BLaER1 treated with 17β-estradiol and CSF1 and Interleukin-3, amounts not matched to agents 10 nM and 100 nM (cell line): ENCODE data around the gene DAZAP1.

Experiments
- H3K27ac ChIP-seq, 11 experiments: shearing (Covaris generic); formaldehyde crosslinking; 2 replicates each; pipeline ENCODE4 v1.8.1; 2022
- H3K27me3 ChIP-seq, 11 experiments: shearing (Covaris generic); formaldehyde crosslinking; 2 replicates each; pipeline ENCODE4 v1.8.1; 2022
- H3K36me3 ChIP-seq, 11 experiments: shearing (Covaris generic); formaldehyde crosslinking; 2 replicates each; pipeline ENCODE4 v1.8.1; 2022
- H3K4me1 ChIP-seq, 10 experiments: shearing (Covaris generic); formaldehyde crosslinking; 2 replicates each; pipeline ENCODE4 v1.8.1; 2022
- H3K4me2 ChIP-seq, 11 experiments: shearing (Covaris generic); formaldehyde crosslinking; 2 replicates each; pipeline ENCODE4 v1.8.1; 2022
- H3K4me3 ChIP-seq, 10 experiments: shearing (Covaris generic); formaldehyde crosslinking; 2 replicates each; pipeline ENCODE4 v1.8.1; 2022
- H3K9ac ChIP-seq, 11 experiments: shearing (Covaris generic); formaldehyde crosslinking; 2 replicates each; pipeline ENCODE4 v1.8.1; 2022
- H3K9me3 ChIP-seq, 11 experiments: shearing (Covaris generic); formaldehyde crosslinking; replicated peaks in 1 of 11; 2 replicates each; pipeline ENCODE4 v1.8.1; 2022
- H4K20me1 ChIP-seq, 11 experiments: shearing (Covaris generic); formaldehyde crosslinking; 2 replicates each; pipeline ENCODE4 v1.8.1; 2022
- Cebpa-rat ChIP-seq, 11 experiments: shearing (Covaris generic); IDR thresholded peaks; 2 replicates each; pipeline ENCODE4 v1.8.1; 2022

Gene DAZAP1

GRCh38 chr19:1478934-1479707, 71.7 kb downstream of the DAZAP1 start, which contains the start of gene C19orf25:
Gene C19orf25, minus strand, starts transcription at chr19:1479215. Its CDS starts 312 bp downstream, at chr19:1478903.
- Histone ChIP-seq H3K4me2 (peak within 1 kb of the TSS; percentile 91 to 96 (median 95)), H3K27me3 (peaks cover 0 to 6% (median 0%) of the 10 kb centered on the region in 11 experiments; a peak in 7 of 22 replicates), H3K9ac (peak within 1 kb of the TSS; percentile 70 to 89 (median 86)), H3K4me1 (peaks cover 30 to 44% (median 37%) of the 10 kb centered on the region in 10 experiments), H3K9me3 (no peaks in the 10 kb centered on the region), H3K36me3 (peaks cover 20 to 36% (median 34%) of the 10 kb centered on the region in 11 experiments; a peak in 21 of 22 replicates), H3K27ac (peak within 1 kb of the TSS; percentile 52 to 86 (median 78)), H3K4me3 (peak within 1 kb of the TSS; percentile 75 to 89 (median 86)), H4K20me1 (peaks cover 38 to 46% (median 44%) of the 10 kb centered on the region in 11 experiments)
- no peak for TF ChIP-seq Cebpa-rat (IDR thresholded peaks at IDR 0.05)

DNA sequence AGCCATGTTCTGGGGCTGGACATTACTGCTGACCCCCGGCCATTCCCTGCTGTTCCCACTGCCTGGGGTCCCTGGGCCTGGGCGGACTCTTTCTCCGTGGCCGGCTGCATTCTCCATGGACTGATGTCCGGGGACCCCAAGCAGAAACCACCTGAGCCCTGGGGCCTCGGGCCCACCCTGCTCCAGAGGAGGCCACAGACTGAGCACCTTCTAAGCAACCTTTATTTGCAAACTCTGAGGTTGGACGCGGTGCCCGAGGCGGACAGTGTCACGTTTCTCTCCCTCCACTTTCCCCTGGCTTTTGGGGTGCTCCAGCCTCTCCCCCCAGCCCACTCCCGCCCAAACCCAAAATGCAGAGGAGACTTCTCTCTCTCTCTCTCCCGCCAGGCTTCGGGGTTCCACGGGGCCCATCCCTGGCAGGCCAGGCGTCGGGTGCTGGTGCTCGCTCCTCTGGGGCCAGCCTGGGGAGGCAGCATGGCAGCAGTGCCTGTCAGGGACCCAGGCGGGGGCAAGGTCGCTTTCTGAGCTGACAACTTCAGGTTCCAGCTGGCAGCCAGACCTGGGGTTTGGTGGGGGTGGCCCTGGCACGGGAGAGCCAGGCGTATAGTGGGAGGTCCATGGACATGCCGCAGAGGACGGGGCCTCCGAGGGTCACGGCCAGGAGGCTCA, 74.0 kb downstream of the DAZAP1 start:
- Histone ChIP-seq H3K27me3 (no peaks in the 10 kb centered on the region), H4K20me1 (peaks cover 15 to 24% (median 22%) of the 10 kb centered on the region in 11 experiments), H3K9me3 (no peaks in the 10 kb centered on the region), H3K4me3 (no peak overlapping the region), H3K4me1 (peaks cover 30 to 44% (median 37%) of the 10 kb centered on the region in 10 experiments), H3K9ac (0 out of 22 replicates have a peak overlapping the region, but pooled peaks of 1 of the 11 experiments have one; percentile 20), H3K4me2 (peak overlapping the region; percentile 6 to 96 (median 91); a peak in 14 of 22 replicates), H3K36me3 (peaks cover 0 to 14% (median 12%) of the 10 kb centered on the region in 11 experiments; a peak in 19 of 22 replicates), H3K27ac (0 out of 22 replicates have a peak overlapping the region, but pooled peaks of 1 of the 11 experiments have one; percentile 21)
- no peak for TF ChIP-seq Cebpa-rat (IDR thresholded peaks at IDR 0.05)

DNA sequence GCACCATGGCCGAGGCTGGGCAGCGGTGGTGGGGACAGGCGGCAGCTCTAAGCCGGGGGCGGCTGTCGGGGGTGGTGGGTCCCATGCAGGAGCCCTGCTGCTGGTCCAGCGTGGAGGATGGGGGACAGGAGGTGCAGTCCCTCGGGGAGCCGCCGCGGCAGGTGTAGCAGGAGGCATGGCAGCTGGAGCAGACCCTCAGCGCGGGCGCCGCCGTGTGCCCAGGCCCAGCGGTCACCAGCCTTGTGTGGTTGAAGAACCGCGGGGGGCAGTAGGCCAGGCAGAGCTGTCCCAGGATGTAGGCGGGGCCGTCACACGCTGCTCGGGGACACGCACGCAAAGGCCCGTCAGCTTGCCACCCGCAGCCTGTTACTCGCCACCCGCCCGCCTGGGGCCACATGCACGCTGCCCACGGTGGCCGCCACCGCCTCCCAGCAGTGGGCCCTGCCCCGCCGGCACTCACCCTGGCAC, 74.5 kb downstream of the DAZAP1 start:
- Histone ChIP-seq H3K9ac (no peak overlapping the region), H3K4me3 (no peak overlapping the region), H3K4me1 (peaks cover 30 to 43% (median 36%) of the 10 kb centered on the region in 10 experiments), H4K20me1 (peaks cover 10 to 18% (median 16%) of the 10 kb centered on the region in 11 experiments; a peak in 18 of 22 replicates), H3K4me2 (no peak overlapping the region), H3K27ac (no peak overlapping the region), H3K36me3 (peaks cover 0 to 8% (median 7%) of the 10 kb centered on the region in 11 experiments; a peak in 15 of 22 replicates), H3K27me3 (no peaks in the 10 kb centered on the region), H3K9me3 (no peaks in the 10 kb centered on the region)
- no peak for TF ChIP-seq Cebpa-rat (IDR thresholded peaks at IDR 0.05)

- TF ChIP-seq Cebpa-rat (IDR thresholded peaks at IDR 0.05): no peak
- Histone ChIP-seq H4K20me1 (peaks cover 3 to 12% (median 10%) of the 10 kb centered on the region in 11 experiments; a peak in 16 of 22 replicates), H3K27me3 (no peaks in the 10 kb centered on the region), H3K9me3 (no peaks in the 10 kb centered on the region), H3K4me3 (no peak overlapping the region), H3K4me2 (no peak overlapping the region), H3K36me3 (peaks cover 0 to 2% (median under 1%) of the 10 kb centered on the region in 11 experiments; a peak in 6 of 22 replicates), H3K27ac (no peak overlapping the region), H3K4me1 (peaks cover 24 to 37% (median 30%) of the 10 kb centered on the region in 10 experiments), H3K9ac (no peak overlapping the region)
Observed at GRCh38 chr19:1482361-1483130, 75.2 kb downstream of the DAZAP1 start.

GRCh38 chr19:1483131-1483978, 76.0 kb downstream of the DAZAP1 start:
- H4K20me1 ChIP-seq: peaks cover 0 to 4% (median 2%) of the 10 kb centered on the region in 11 experiments; a peak in 9 of 22 replicates
- no peak for TF ChIP-seq Cebpa-rat (IDR thresholded peaks at IDR 0.05)
- H3K9me3 ChIP-seq: no peaks in the 10 kb centered on the region
- no peaks in the 10 kb centered on the region for H3K36me3 ChIP-seq
- H3K27me3 ChIP-seq: no peaks in the 10 kb centered on the region
- no peak overlapping the region for H3K4me3 ChIP-seq
- H3K4me2 ChIP-seq: no peak overlapping the region
- H3K27ac ChIP-seq: no peak overlapping the region
- peaks cover 19 to 34% (median 29%) of the 10 kb centered on the region in 10 experiments for H3K4me1 ChIP-seq
- H3K9ac ChIP-seq: no peak overlapping the region

- no peak overlapping the region for H3K4me3 ChIP-seq
- no peaks in the 10 kb centered on the region for H3K36me3 ChIP-seq
- H3K4me1 ChIP-seq: peaks cover 25 to 38% (median 34%) of the 10 kb centered on the region in 10 experiments
- no peak overlapping the region for H3K9ac ChIP-seq
- H3K27ac ChIP-seq: no peak overlapping the region
- no peaks in the 10 kb centered on the region for H3K27me3 ChIP-seq
- H3K9me3 ChIP-seq: no peaks in the 10 kb centered on the region
- TF ChIP-seq Cebpa-rat (IDR thresholded peaks at IDR 0.05): no peak
- H4K20me1 ChIP-seq: no peaks in the 10 kb centered on the region
- no peak overlapping the region for H3K4me2 ChIP-seq
Observed at GRCh38 chr19:1483979-1484428, 76.6 kb downstream of the DAZAP1 start.
